Measurements from ENCODE around the gene EDIL3.

GRCh38 chr5:84168841-84169240 lies 215.8 kb downstream of the EDIL3 start:
- TF ChIP-seq CTCF (IDR thresholded peaks at IDR 0.05) (no peak), POLR2A (IDR thresholded peaks at IDR 0.05) (no peak)

All from breast epithelium (tissue), 3 donors.